HG03354 (cell line): ENCODE results near the gene RNF217.

Source experiments
- ATAC-seq: cut with Tn5 transposase; IDR thresholded peaks from one replicate; pipeline ENCODE4 v1.9.1; 2021; ENCODE audit warnings: mild to moderate bottlenecking; ENCODE audit not compliant: unreplicated experiment, poor library complexity, severe bottlenecking

Gene RNF217

DNA sequence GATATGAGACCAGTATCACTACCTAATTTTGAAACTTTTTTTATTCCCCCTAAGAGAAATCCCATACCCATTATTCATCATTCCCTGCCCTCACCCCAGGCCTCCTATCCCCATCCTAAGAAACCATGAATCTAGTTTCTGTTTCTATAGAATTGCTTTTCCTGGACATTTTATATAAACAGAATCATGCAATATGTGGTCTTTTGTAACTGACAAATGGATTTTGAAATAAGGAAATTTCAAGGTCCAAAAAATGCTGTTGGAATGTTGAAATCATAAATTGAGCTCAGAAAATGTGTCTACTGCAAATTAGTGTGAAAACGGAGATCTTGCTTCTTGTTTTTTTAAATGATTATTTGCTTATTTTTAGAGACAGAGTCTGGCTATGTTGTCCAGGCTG, 25.1 kb downstream of the RNF217 start:
- no peak for ATAC-seq

DNA sequence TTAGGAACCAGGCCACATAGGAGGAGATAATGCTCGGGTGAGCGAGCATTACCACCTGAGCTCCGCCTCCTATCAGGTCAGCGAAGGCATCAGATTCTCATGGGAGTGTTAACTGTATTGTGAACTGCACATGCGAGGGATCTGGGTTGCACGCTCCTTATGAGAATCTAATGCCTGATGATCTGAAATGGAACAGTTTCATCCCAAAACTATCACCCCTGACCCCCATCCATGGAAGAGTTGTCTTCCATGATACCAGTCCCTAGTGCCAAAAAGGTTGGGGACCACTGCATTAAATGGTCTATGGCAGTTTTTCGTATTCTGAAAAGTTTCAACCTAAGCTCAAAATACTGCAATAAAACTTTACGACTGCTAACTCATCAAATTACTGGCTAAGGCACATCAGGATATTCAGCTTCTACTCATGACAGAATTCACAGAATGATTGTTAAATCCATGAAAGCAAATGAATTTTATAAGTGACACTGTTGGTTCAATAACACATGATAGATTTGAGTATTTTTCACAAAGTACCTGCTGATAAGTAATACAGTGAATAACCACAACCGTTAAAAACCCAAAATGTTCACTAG, 25.9 kb downstream of the RNF217 start:
- no peak for ATAC-seq

DNA sequence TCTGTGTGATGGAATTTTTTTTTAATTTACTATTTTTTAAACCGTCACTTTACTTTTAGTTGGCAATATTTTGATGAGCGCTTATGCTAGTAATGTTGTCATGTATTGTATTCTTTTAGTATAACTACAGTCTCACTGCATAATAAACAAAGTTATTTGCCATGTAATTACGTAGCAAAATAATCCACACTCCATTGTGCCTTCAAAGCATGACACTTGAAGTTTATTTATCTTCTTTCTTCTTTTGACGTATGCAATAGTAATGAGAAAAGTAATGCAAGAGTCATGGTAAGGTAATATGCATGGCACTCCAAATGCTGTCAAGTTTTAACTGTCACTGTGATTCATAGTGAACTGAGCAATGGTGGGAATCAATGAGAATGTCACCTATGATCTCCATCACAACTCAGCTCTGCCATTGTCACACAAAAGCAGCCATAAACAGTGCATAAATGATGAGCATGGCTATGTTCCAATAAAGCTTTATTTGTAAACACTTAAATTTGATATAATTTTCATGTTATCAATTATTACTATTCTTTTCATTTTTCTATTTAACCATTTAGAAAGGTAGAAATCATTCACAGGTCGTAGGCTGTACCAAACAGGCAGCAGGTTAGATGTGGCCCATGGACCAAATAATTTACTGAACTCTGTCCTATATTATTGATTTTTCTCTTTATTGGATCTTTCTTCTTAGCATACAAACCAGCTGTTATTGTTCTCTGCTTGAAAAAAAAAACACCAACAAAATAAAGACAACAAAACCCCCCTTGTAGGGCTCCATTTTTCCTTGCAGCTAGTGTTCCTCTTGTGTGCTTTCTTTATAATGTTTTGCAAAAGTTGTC, 27.1 kb downstream of the RNF217 start:
- ATAC-seq: no peak

DNA sequence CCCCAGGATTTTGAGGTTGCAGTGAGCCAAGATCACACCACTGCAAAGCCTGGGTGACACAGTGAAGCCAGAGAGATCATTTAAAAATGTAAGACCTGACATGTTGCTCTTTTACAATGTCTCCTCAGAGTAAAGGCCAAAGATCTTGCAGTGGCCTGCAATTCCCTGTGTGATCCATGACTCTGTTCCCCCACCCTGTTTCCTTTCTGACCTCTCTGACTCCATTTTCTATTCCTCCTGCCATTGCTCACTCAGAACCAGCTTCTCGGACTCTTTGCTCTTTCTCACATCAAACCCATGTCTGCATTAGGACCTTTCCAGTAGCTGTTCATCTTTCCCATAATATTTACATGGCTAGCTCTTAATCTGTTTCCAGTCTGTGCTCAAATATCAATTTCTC, 28.8 kb downstream of the RNF217 start:
- no peak for ATAC-seq

GRCh38 chr6:124991764-124992295, 29.6 kb downstream of the RNF217 start:
- no peak for ATAC-seq

DNA sequence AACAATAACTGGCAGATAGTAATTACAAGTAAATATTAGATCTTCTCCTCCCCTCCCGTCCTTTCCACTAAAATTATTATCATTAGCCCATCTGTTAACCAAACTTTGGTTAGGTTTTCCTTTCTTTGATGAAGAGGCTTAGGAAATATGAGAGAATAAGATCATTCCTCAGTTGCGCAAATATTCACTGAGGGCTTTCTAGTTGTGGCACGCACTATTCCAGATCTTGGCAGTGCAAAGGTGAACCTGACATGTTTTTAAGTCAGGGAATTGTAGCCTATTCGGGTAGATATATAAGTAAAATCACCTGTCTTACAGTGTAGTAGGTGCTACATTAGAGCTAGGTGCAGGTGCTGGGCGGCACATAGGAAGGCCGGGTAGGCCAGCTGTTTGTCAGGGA, 31.1 kb downstream of the RNF217 start:
- ATAC-seq: no peak

DNA sequence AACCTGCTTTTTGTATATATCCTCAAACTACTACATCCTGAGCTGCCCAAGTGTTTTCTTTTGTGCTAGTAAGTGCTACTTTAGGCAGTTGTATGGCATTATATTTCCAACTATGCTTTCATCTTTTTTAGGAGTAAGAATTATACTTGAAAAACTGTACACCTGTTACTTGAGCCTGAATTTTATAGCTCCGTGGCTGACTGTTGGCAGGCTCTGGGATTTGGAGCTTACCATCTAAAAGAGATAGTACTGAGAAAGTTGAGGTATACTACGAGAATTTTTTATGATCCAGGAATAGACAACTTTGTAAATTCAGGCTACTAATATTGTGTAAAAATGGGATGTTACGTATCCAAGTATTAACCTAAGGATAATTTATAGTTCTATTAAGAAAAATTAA, 32.4 kb downstream of the RNF217 start:
- ATAC-seq: no peak

- ATAC-seq: no peak
Observed at GRCh38 chr6:124995131-124995530, 32.9 kb downstream of the RNF217 start.

DNA sequence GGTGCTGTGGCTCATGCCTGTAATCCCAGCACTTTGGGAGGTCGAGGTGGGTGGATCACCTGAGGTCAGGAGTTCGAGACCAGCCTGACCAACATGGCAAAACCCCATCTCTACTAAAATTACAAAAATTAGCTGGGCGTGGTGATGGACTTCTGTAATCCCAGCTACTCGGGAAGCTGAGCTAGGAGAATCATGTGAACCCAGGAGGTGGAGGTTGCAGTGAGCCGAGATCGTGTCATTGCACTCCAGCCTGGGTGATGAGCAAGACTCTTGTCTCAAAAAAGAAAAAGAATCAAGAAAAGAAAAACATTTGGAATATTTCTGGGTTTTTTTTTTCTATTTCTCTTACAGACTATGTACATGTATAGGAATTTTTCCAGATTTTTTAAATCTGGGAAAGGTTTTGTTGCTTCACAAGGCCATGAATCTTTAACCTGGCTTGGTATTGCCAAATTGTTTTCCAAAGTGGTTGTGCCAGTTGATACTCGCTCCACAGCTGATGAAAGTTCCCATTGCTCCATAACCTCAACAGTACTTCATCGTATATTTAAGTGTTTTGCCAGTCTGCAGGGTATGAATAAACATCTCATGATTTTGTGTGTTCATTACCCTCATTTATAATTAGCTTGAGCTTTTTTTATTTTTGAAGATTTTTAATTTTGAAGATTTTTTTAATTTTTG, 33.5 kb downstream of the RNF217 start:
- no peak for ATAC-seq

- no peak for ATAC-seq
Observed at GRCh38 chr6:124996411-124996810, 34.2 kb downstream of the RNF217 start.

DNA sequence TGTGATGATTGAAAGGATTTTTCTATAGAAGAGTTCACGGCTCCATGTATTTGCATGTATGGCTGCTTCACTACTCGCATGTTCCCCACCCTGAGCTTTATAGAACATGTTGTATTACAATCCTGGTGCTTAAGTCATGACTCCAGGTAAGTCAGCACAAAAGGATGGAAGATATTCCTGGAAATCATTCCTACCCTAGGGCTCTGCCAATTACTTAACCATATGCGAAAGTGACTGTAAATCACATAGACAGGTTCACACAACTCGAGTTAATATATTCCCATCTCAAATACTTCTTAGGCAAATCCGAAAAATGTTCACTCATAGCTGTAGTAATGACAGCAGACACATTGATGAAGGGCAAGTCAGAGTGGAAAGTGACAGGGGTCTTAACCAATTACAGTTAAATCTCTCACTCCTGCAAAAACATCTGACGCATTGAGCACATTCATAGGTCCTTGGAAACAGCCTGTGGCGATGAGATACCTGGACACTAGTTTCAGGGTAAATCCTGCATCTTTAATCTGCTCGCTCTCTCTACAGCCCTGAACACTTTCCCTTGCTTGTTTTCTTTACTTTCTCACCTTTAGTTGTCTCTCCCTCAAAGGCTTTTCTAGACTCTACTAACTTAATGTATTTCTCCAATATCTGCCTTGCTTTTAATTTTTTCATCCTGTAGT, 35.1 kb downstream of the RNF217 start:
- no peak for ATAC-seq

- no peak for ATAC-seq
Observed at GRCh38 chr6:124999105-124999764, 37.0 kb downstream of the RNF217 start.

- ATAC-seq: no peak
Observed at GRCh38 chr6:125001684-125002405, 39.6 kb downstream of the RNF217 start.

- no peak for ATAC-seq
Observed at GRCh38 chr6:125002406-125002741, 40.1 kb downstream of the RNF217 start.

DNA sequence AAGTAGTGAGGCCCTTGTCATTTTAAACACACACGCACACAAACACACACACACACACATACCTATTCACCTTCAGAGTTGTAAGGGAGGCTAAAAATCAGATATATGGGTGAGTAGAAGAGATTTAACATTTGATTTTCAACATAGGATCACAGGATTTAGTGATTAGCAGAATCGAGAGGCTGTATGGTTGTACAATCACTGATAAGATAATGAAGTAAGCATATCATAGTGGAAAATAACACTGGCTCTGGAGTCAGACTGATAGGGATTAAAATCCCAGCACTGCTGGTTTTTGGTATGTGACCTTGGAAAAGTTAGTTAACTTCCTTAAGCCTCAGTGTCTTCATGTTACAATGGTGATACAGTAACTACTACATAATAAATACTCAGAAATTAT, 40.8 kb downstream of the RNF217 start:
- no peak for ATAC-seq

GRCh38 chr6:125004198-125004597, 42.0 kb downstream of the RNF217 start:
- no peak for ATAC-seq

DNA sequence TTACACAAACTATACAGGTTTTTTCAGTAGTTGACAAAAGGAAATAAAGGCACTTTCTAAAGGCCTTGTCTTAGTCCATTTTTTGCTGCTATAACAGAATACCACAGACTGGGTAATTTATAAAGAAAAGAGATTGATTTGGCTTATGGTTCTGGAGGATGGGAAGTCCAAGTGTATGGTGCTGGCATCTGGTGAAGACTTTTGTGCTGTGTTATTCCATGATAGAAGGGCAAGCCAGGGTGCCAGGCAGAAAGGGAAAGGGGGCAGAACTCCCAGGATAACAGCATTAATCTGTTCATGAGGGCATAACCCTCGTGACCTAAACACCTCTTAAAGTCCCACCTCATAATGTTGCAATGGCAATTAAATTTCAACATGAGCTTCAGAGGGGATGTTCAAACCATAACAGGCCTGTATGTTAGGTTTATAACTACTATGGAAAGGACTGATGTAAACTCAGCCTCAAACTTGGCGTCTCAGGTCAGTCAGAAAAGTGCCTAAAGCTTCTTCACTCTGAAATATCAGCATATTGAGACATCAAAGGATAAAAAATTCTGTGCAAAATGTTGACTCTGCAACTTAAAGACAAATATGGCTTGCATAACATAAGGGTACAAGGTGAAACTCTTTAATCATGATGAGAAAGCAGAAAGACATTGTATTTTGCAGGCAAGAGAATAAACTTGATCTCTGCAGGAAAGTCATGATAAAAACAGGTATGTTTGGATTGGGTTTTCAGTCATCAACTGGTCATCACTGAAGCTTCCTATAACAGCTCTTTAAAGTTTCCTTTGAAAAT, 42.8 kb downstream of the RNF217 start:
- no peak for ATAC-seq

DNA sequence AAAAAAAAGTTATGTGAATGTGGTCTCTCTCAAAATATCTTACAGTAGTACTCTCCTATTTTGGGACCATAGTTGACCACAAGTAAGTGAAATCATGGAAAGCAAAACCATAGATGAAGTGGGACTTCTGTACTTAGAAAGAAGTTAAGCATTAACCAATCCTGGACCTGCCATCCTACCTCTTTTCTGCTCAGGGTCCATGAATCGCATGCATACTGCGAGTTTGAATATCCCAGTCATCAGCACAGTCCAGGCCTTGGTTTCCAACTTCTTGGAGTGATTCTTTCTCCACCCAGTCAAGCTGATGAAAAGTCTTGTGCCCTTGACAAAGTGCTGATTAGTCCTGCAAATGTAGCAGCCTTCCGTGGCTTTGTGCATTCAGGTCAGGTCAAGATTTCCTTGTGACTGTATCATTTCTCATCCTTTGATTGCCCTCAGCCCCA, 46.0 kb downstream of the RNF217 start:
- ATAC-seq: no peak
